ENCODE measurements around the gene PRSS16. TPM values are rescaled to one million over a fixed set of nuclear protein-coding genes. Genes with fewer than 3 reads are reported as not detected.

PRSS16 gene
- total and polyA plus RNA-seq, 3 experiments from 2014 or later: 0.35 to 1.5 (median 0.55) TPM

DNA sequence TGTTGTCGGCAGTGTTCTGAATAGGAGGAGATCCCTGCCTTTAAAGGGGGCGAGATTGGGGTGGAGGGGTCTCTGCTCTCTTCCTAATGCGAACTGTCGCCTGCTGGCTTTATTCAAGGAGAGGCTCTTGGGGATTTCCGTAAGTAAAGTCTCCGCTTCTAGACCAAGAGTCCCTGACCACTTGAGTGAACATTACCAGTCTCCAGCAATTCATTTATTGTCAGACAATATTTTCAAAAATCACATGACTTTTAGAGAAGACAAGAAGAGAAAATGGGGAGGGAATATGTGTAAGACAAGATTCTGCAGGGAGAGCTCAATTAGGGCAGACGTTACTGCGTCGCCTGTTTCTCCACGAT, 43.3 kb downstream of the PRSS16 start:
- POLR2A ChIA-PET: no interaction called here
- Mint-ChIP-seq H3K27me3 (peaks cover 91 to 95% of the 10 kb centered on the region in 2 donors), H3K4me1 (peaks cover 4 to 8% (median 6%) of the 10 kb centered on the region in 3 donors), H3K4me3 (peak overlapping the region in 4 of 7 donors; percentile 9 to 57 (median 23)), H3K27ac (peak overlapping the region in 2 of 8 donors; percentile 57 to 83), H3K36me3 (peaks cover 0 to 11% (median 4%) of the 10 kb centered on the region in 3 donors), H3K9me3 (peaks cover 18 to 83% (median 71%) of the 10 kb centered on the region in 5 donors)
- CTCF ChIA-PET: no interaction called here
- peaks cover 6% of the 10 kb centered on the region for H3K9me3 ChIP-seq (ENCODE audit: low read length)
- H3K4me3 ChIP-seq (ENCODE audit: low read length): no peak overlapping the region
- no peaks in the 10 kb centered on the region for H3K4me1 ChIP-seq (ENCODE audit: insufficient read depth, low read length)
- no peak for DNase-seq
- H3K27ac ChIP-seq (ENCODE audit: low read depth, low read length): peak overlapping the region; percentile 32
- H3K36me3 ChIP-seq (ENCODE audit: insufficient read depth, low read length): no peaks in the 10 kb centered on the region
- peaks cover 83% of the 10 kb centered on the region for H3K27me3 ChIP-seq (ENCODE audit: insufficient read depth, low read length, poor library complexity, severe bottlenecking)

DNA sequence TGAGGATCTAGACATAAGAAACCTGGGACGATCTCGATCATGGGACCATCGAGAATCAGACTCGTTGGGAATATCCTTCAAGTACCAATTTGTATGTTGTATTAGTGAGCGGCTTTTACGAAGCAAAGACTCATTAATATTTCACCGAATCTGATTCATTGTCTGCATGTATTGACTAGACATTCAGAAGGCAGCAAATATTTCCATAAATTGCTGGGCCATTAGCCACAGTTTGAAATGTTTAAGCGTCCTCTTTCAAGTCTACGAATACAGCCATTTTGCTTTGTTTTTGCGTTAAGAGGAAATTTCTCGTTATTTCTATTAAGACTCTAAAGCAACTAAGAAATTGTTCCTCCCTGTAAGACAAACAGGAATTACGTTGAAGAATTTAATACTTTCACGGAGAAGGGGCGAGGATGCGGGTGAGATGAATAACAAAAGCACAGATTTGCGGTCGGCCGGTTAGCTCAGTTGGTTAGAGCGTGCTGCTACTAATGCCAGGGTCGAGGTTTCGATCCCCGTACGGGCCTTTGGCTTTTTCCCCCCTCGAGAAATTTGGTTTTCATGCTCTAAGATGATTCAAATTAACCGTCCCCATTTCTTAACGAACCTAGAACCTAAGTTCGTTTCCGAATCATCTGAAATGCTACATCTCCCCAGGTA, 46.1 kb downstream of the PRSS16 start:
- no peak for DNase-seq
- H3K27me3 Mint-ChIP-seq: peaks cover 93 to 95% of the 10 kb centered on the region in 2 donors
- peaks cover 0 to 9% (median 7%) of the 10 kb centered on the region in 3 donors for H3K36me3 Mint-ChIP-seq
- Histone ChIP-seq H3K27me3 (ENCODE audit: insufficient read depth, low read length, poor library complexity, severe bottlenecking) (peaks cover 73% of the 10 kb centered on the region), H3K4me1 (ENCODE audit: insufficient read depth, low read length) (no peaks in the 10 kb centered on the region), H3K4me3 (ENCODE audit: low read length) (no peak overlapping the region), H3K27ac (ENCODE audit: low read depth, low read length) (no peak overlapping the region), H3K9me3 (ENCODE audit: low read length) (peaks cover 10% of the 10 kb centered on the region), H3K36me3 (ENCODE audit: insufficient read depth, low read length) (no peaks in the 10 kb centered on the region)
- peak overlapping the region in 3 of 8 donors; percentile 46 to 88 (median 66) for H3K27ac Mint-ChIP-seq
- H3K4me3 Mint-ChIP-seq: peak overlapping the region in 3 of 7 donors; percentile 13 to 60 (median 33)
- POLR2A ChIA-PET: no interaction called here
- peaks cover 35 to 81% (median 79%) of the 10 kb centered on the region in 5 donors for H3K9me3 Mint-ChIP-seq
- CTCF ChIA-PET: no interaction called here
- H3K4me1 Mint-ChIP-seq: peaks cover 0 to 8% (median 4%) of the 10 kb centered on the region in 3 donors

DNA sequence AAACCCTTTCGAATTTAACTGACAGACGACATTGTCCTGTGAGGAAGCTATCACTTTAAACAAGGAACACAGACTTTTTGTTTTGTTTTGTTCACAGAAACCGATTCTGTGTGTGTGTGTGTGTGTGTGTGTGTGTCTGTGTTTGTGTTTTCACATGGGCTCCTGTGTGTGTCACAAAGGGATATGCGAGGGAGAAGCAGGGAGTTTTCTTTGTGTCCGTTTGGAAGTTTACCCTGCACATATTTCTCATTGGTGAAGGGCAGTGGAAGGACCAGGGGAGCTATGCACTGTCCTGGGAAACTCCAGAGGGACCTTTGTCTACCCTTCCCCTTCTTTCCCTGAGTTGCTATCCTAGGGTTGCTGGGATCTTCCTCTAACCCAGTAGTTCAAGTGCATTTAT, 46.9 kb downstream of the PRSS16 start:
- Mint-ChIP-seq H3K27me3 (peaks cover 87 to 93% of the 10 kb centered on the region in 2 donors), H3K4me3 (peak overlapping the region in 1 of 7 donors; percentile 30), H3K27ac (peak overlapping the region in 2 of 8 donors; percentile 55 to 88), H3K9me3 (peaks cover 35 to 75% (median 73%) of the 10 kb centered on the region in 5 donors), H3K4me1 (peaks cover 0 to 8% (median 4%) of the 10 kb centered on the region in 3 donors), H3K36me3 (peaks cover 0 to 9% (median 7%) of the 10 kb centered on the region in 3 donors)
- peaks cover 65% of the 10 kb centered on the region for H3K27me3 ChIP-seq (ENCODE audit: insufficient read depth, low read length, poor library complexity, severe bottlenecking)
- no peaks in the 10 kb centered on the region for H3K4me1 ChIP-seq (ENCODE audit: insufficient read depth, low read length)
- POLR2A ChIA-PET: interaction anchor here (0.5 kb wide), 1 partner anchor 38 kb away, joined by 4 read pairs; no protein-coding TSS in a partner anchor
- DNase-seq: no peak
- H3K4me3 ChIP-seq (ENCODE audit: low read length): no peak overlapping the region
- H3K36me3 ChIP-seq (ENCODE audit: insufficient read depth, low read length): no peaks in the 10 kb centered on the region
- peaks cover 10% of the 10 kb centered on the region for H3K9me3 ChIP-seq (ENCODE audit: low read length)
- CTCF ChIA-PET: no interaction called here
- H3K27ac ChIP-seq (ENCODE audit: low read depth, low read length): no peak overlapping the region

GRCh38 chr6:27295301-27296079, 48.0 kb downstream of the PRSS16 start:
- peaks cover 86 to 91% of the 10 kb centered on the region in 2 donors for H3K27me3 Mint-ChIP-seq
- H3K4me1 Mint-ChIP-seq: peaks cover 0 to 2% (median 0%) of the 10 kb centered on the region in 3 donors
- no peaks in the 10 kb centered on the region for H3K36me3 ChIP-seq (ENCODE audit: insufficient read depth, low read length)
- H3K9me3 Mint-ChIP-seq: peaks cover 27 to 69% (median 66%) of the 10 kb centered on the region in 5 donors
- DNase-seq: no peak
- CTCF ChIA-PET: interaction anchor here (0.8 to 1.0 kb wide), 2 partner anchors 17 to 367 kb away, joined by 3 read pairs; partner anchors contain the start of gene POM121L2
- peak overlapping the region in 4 of 7 donors; percentile 65 to 76 (median 69) for H3K4me3 Mint-ChIP-seq
- peak overlapping the region; percentile 1 for H3K4me3 ChIP-seq (ENCODE audit: low read length)
- peak overlapping the region; percentile 46 for H3K27ac ChIP-seq (ENCODE audit: low read depth, low read length)
- peaks cover 10% of the 10 kb centered on the region for H3K9me3 ChIP-seq (ENCODE audit: low read length)
- H3K36me3 Mint-ChIP-seq: peaks cover 0 to 9% (median 4%) of the 10 kb centered on the region in 3 donors
- H3K27ac Mint-ChIP-seq: peak overlapping the region in 6 of 8 donors; percentile 1 to 79 (median 58)
- POLR2A ChIA-PET: no interaction called here
- H3K4me1 ChIP-seq (ENCODE audit: insufficient read depth, low read length): no peaks in the 10 kb centered on the region
- H3K27me3 ChIP-seq (ENCODE audit: insufficient read depth, low read length, poor library complexity, severe bottlenecking): peaks cover 55% of the 10 kb centered on the region

- ChIA-PET CTCF (interaction anchor here (0.8 to 1.0 kb wide), 2 partner anchors 16 to 367 kb away, joined by 3 read pairs; partner anchors contain the start of gene POM121L2), POLR2A (no interaction called here)
- no peaks in the 10 kb centered on the region for H3K36me3 ChIP-seq (ENCODE audit: insufficient read depth, low read length)
- Mint-ChIP-seq H3K4me1 (no peaks in the 10 kb centered on the region), H3K36me3 (peaks cover 0 to 5% (median 4%) of the 10 kb centered on the region in 3 donors), H3K4me3 (peak overlapping the region in 5 of 7 donors; percentile 5 to 76 (median 67)), H3K27me3 (peaks cover 85 to 88% of the 10 kb centered on the region in 2 donors), H3K9me3 (peaks cover 21 to 65% (median 58%) of the 10 kb centered on the region in 5 donors), H3K27ac (peak overlapping the region in 5 of 8 donors; percentile 37 to 79 (median 75))
- H3K4me3 ChIP-seq (ENCODE audit: low read length): no peak overlapping the region
- H3K27me3 ChIP-seq (ENCODE audit: insufficient read depth, low read length, poor library complexity, severe bottlenecking): peaks cover 55% of the 10 kb centered on the region
- no peaks in the 10 kb centered on the region for H3K4me1 ChIP-seq (ENCODE audit: insufficient read depth, low read length)
- no peak for DNase-seq
- H3K9me3 ChIP-seq (ENCODE audit: low read length): peaks cover 10% of the 10 kb centered on the region
- peak overlapping the region; percentile 46 for H3K27ac ChIP-seq (ENCODE audit: low read depth, low read length)
Observed at GRCh38 chr6:27296106-27296783, 48.7 kb downstream of the PRSS16 start.

GRCh38 chr6:27297484-27297856, 50.0 kb downstream of the PRSS16 start:
- Histone ChIP-seq H3K27me3 (ENCODE audit: insufficient read depth, low read length, poor library complexity, severe bottlenecking) (peaks cover 54% of the 10 kb centered on the region), H3K36me3 (ENCODE audit: insufficient read depth, low read length) (no peaks in the 10 kb centered on the region), H3K4me1 (ENCODE audit: insufficient read depth, low read length) (no peaks in the 10 kb centered on the region), H3K4me3 (ENCODE audit: low read length) (no peak overlapping the region), H3K27ac (ENCODE audit: low read depth, low read length) (no peak overlapping the region), H3K9me3 (ENCODE audit: low read length) (peaks cover 10% of the 10 kb centered on the region)
- POLR2A ChIA-PET: no interaction called here
- H3K36me3 Mint-ChIP-seq: peaks cover 0 to 4% (median 0%) of the 10 kb centered on the region in 3 donors
- peak overlapping the region in 3 of 7 donors; percentile 2 to 57 (median 28) for H3K4me3 Mint-ChIP-seq
- no peaks in the 10 kb centered on the region for H3K4me1 Mint-ChIP-seq
- DNase-seq: no peak
- peaks cover 17 to 61% (median 49%) of the 10 kb centered on the region in 5 donors for H3K9me3 Mint-ChIP-seq
- H3K27me3 Mint-ChIP-seq: peaks cover 85% of the 10 kb centered on the region in 2 donors
- peak overlapping the region in 3 of 8 donors; percentile 55 to 68 (median 63) for H3K27ac Mint-ChIP-seq
- CTCF ChIA-PET: no interaction called here

DNA sequence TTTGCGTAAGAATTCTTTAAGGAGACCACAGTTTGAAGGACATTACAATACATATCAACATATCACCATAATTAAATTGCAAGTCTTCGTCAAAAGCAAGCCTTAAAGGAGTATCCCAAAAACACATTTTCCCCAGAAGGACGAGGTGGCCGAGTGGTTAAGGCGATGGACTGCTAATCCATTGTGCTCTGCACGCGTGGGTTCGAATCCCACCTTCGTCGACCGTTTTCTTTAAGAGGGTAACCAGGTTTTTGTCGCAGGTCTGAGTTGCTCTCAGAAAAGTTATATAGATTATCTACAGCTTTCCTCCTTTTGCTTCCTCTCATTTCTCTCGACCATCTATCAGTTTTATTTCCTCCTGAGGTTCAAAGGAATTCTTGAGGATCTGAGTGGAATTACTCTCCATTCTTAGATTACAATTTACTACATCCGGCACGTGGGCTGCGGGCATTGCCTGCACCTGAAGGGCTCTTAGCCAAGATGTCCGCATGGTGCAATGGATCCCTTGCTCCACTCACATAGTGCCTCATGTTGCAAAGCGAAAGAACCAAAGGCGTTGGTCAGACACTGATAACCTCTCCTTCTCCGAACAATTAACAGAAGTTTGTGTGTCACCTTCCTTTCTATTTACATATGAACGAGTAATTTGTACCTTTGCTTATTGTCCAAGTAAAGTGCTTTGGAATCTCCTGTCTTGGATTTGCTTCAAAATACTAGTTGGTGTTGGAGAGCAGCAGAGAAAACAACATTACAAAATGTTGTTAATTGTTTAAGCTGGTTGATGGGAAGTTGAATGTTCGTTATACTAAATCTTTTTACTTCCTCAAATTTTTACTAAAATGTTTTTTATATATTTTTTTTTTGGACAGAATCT, 50.6 kb downstream of the PRSS16 start:
- Mint-ChIP-seq H3K27me3 (peaks cover 88 to 89% of the 10 kb centered on the region in 2 donors), H3K36me3 (peaks cover 0 to 4% (median 2%) of the 10 kb centered on the region in 3 donors), H3K4me3 (peak overlapping the region in 3 of 7 donors; percentile 2 to 57 (median 37)), H3K4me1 (no peaks in the 10 kb centered on the region), H3K9me3 (peaks cover 24 to 65% (median 45%) of the 10 kb centered on the region in 5 donors), H3K27ac (peak overlapping the region in 2 of 8 donors; percentile 55 to 63)
- Histone ChIP-seq H3K4me1 (ENCODE audit: insufficient read depth, low read length) (no peaks in the 10 kb centered on the region), H3K9me3 (ENCODE audit: low read length) (peaks cover 8% of the 10 kb centered on the region), H3K36me3 (ENCODE audit: insufficient read depth, low read length) (no peaks in the 10 kb centered on the region), H3K27me3 (ENCODE audit: insufficient read depth, low read length, poor library complexity, severe bottlenecking) (peaks cover 58% of the 10 kb centered on the region), H3K27ac (ENCODE audit: low read depth, low read length) (no peak overlapping the region), H3K4me3 (ENCODE audit: low read length) (no peak overlapping the region)
- DNase-seq: no peak
- ChIA-PET CTCF (no interaction called here), POLR2A (no interaction called here)
